DOHH2 (cell line): ENCODE results near the gene PCYOX1L.
A peak's percentile ranks its signal among the peaks of the same experiment; 100 is the strongest.

ENCODE experiments used
- H3F3A ChIP-seq: fragments of 200-600 bp; sonication (generic), shearing (Covaris generic); 2 replicates; pipeline ENCODE4 v1.6.0; 2016; ENCODE audit warnings: antibody characterized with exemption, mild to moderate bottlenecking; ENCODE audit not compliant: control insufficient read depth, insufficient read depth
- H3K27ac ChIP-seq: fragments of 200-600 bp; sonication (generic); 2 replicates; pipeline ENCODE4 v1.5.1; 2014; ENCODE audit warnings: low read depth, mild to moderate bottlenecking, low read length, moderate library complexity
- H3K27me3 ChIP-seq: fragments of 200-600 bp; sonication (generic); 2 replicates; pipeline ENCODE4 v1.6.1; 2014; ENCODE audit warnings: mild to moderate bottlenecking, low read length, mixed read lengths; ENCODE audit not compliant: control insufficient read depth
- H3K36me3 ChIP-seq: fragments of 200-600 bp; sonication (generic); 2 replicates; pipeline ENCODE4 v1.6.1; 2014; ENCODE audit warnings: mild to moderate bottlenecking, low read length, moderate library complexity, mixed read lengths; ENCODE audit not compliant: control insufficient read depth
- H3K4me1 ChIP-seq: fragments of 200-600 bp; sonication (generic); 2 replicates; pipeline ENCODE4 v1.6.1; 2014; ENCODE audit warnings: mild to moderate bottlenecking, low read length, mixed read lengths; ENCODE audit not compliant: control insufficient read depth
- H3K4me2 ChIP-seq: fragments of 200-600 bp; sonication (generic); 2 replicates; pipeline ENCODE4 v1.6.0; 2014; ENCODE audit warnings: mild to moderate bottlenecking, low read length, moderate library complexity
- H3K4me3 ChIP-seq: fragments of 200-600 bp; sonication (generic); 2 replicates; pipeline ENCODE4 v1.5.1; 2014; ENCODE audit warnings: mild to moderate bottlenecking, low read length, mixed read lengths
- H3K79me2 ChIP-seq: fragments of 200-600 bp; sonication (generic); 2 replicates; pipeline ENCODE4 v1.6.1; 2014; ENCODE audit warnings: mild to moderate bottlenecking, low read length, mixed read lengths; ENCODE audit not compliant: control insufficient read depth
- H3K9me2 ChIP-seq: fragments of 200-600 bp; sonication (generic); replicated peaks from 2 replicates; pipeline ENCODE4 v1.6.1; 2014; ENCODE audit warnings: mild to moderate bottlenecking, low read length, mixed read lengths; ENCODE audit not compliant: control insufficient read depth
- H3K9me3 ChIP-seq: fragments of 200-600 bp; sonication (generic); 2 replicates; pipeline ENCODE4 v1.6.1; 2014; ENCODE audit warnings: antibody characterized with exemption, low read length, mixed read lengths; ENCODE audit not compliant: control insufficient read depth, insufficient read depth
- H4K20me1 ChIP-seq: fragments of 200-600 bp; sonication (generic); 2 replicates; pipeline ENCODE4 v1.6.0; 2014; ENCODE audit warnings: low read depth, mild to moderate bottlenecking, antibody characterized with exemption, low read length, moderate library complexity; ENCODE audit not compliant: control insufficient read depth, insufficient read depth
- EZH2phosphoT487 ChIP-seq: fragments of 200-600 bp; sonication (generic); IDR thresholded peaks from 2 replicates; pipeline ENCODE4 v1.6.1; 2017; ENCODE audit warnings: borderline replicate concordance, mild to moderate bottlenecking, antibody characterized with exemption, low read length, moderate library complexity, mixed read lengths
- TF ChIP-seq, protein P1 (sequence below): fragments of 200-600 bp; sonication (generic); IDR thresholded peaks from one replicate; pipeline ENCODE4 v1.5.1; 2014; ENCODE audit warnings: antibody characterized with exemption, mild to moderate bottlenecking, low read depth, low read length; ENCODE audit not compliant: poor library complexity, severe bottlenecking

Gene PCYOX1L

DNA sequence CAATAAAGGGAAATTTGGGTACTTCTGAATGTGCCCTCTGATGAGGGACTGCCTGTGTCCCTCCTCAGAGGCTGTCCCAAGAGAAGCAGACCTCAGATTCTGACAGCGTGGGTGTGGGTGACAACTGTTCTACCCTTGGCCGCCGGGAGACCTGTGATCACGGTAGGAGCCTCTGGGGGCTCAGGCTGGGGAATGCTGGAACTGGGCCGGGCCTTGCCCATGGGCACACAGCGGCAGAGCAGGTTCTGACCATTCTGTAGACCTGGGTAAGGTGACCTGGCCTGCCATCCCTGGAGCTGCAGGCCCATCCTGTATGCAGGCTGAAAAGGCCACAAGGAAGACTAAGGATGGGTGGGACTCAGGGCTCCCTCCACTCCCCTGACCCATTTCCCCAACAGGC, 42.1 kb upstream of the PCYOX1L start:
- no peak overlapping the region for H3K4me2 ChIP-seq
- H3K36me3 ChIP-seq = no peaks in the 10 kb centered on the region
- H3K9me3 ChIP-seq = no peaks in the 10 kb centered on the region
- H3F3A ChIP-seq = no peaks in the 10 kb centered on the region
- H3K27ac ChIP-seq = no peak overlapping the region
- H3K79me2 ChIP-seq = no peaks in the 10 kb centered on the region
- no peaks in the 10 kb centered on the region for H3K4me1 ChIP-seq
- TF ChIP-seq EZH2phosphoT487 = no peak
- TF ChIP-seq, protein P1, sequence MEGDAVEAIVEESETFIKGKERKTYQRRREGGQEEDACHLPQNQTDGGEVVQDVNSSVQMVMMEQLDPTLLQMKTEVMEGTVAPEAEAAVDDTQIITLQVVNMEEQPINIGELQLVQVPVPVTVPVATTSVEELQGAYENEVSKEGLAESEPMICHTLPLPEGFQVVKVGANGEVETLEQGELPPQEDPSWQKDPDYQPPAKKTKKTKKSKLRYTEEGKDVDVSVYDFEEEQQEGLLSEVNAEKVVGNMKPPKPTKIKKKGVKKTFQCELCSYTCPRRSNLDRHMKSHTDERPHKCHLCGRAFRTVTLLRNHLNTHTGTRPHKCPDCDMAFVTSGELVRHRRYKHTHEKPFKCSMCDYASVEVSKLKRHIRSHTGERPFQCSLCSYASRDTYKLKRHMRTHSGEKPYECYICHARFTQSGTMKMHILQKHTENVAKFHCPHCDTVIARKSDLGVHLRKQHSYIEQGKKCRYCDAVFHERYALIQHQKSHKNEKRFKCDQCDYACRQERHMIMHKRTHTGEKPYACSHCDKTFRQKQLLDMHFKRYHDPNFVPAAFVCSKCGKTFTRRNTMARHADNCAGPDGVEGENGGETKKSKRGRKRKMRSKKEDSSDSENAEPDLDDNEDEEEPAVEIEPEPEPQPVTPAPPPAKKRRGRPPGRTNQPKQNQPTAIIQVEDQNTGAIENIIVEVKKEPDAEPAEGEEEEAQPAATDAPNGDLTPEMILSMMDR = no peak
- H3K4me3 ChIP-seq = no peak overlapping the region
- no peaks in the 10 kb centered on the region for H3K9me2 ChIP-seq
- H4K20me1 ChIP-seq = no peaks in the 10 kb centered on the region
- no peaks in the 10 kb centered on the region; the same call in 1 of the 2 replicates for H3K27me3 ChIP-seq

DNA sequence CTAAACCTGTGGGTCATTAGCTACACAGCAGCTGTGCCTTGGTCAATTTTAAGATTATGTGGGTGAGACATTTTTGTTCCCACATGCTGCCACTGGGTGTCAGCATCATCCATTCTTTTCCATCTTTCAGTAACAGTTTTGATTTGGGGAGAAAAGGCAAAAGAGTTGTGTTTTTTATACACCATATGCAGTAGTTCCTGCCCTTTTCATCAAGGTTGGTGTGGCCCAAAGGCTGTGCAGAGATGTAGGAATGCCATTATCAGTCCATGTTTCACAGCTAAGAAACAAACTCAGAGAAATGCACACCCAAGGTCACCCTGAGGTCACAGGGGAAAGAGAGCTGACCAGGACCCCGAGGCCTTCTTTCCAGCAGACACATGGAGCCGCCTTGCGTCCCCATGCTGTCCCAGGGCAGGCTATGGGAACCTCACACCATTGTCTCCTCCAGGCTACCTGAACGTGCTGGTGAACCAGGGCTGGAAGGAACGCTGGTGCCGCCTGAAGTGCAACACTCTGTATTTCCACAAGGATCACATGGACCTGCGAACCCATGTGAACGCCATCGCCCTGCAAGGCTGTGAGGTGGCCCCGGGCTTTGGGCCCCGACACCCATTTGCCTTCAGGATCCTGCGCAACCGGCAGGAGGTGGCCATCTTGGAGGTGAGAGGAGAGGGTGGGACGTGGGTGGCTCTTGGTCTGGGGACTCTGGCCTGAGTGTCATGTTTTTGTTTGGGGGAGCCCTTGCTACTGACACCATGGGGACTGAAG, 40.4 kb upstream of the PCYOX1L start:
- no peaks in the 10 kb centered on the region for H3K9me3 ChIP-seq
- H3K4me3 ChIP-seq = no peak overlapping the region
- H3K79me2 ChIP-seq = no peaks in the 10 kb centered on the region
- H3K4me2 ChIP-seq = no peak overlapping the region
- H3K4me1 ChIP-seq = no peaks in the 10 kb centered on the region
- no peaks in the 10 kb centered on the region for H3F3A ChIP-seq
- no peaks in the 10 kb centered on the region for H3K9me2 ChIP-seq
- TF ChIP-seq, protein P1 = peak; percentile 73
- no peak for TF ChIP-seq EZH2phosphoT487
- H3K27me3 ChIP-seq = no peaks in the 10 kb centered on the region; the same call in 1 of the 2 replicates
- H3K36me3 ChIP-seq = no peaks in the 10 kb centered on the region
- H4K20me1 ChIP-seq = no peaks in the 10 kb centered on the region
- H3K27ac ChIP-seq = no peak overlapping the region

DNA sequence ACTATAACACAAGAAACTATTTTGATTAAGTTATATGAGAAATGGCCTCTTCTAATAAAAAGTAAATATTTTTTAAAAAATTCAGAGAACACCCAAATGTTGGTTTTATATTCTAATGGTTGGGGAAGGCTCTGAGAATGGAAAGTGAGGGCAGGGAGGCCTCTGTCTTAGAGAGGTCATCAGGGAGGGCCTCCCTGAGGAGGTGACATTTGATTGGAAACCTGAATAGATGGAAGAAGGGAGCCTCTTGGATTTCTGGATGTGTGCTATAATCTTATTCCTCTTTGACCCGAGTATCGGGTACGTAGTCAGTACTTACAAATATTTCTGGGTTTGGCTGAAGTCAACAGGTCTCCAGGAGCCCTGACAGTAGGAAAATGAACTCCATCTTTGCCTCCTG, 38.7 kb upstream of the PCYOX1L start:
- H3K4me1 ChIP-seq = no peaks in the 10 kb centered on the region
- no peak overlapping the region for H3K27ac ChIP-seq
- H3K36me3 ChIP-seq = no peaks in the 10 kb centered on the region
- TF ChIP-seq, protein P1 = no peak
- TF ChIP-seq EZH2phosphoT487 = no peak
- H3K4me2 ChIP-seq = no peak overlapping the region
- no peaks in the 10 kb centered on the region for H3K79me2 ChIP-seq
- no peak overlapping the region for H3K4me3 ChIP-seq
- H3K9me3 ChIP-seq = no peaks in the 10 kb centered on the region
- no peaks in the 10 kb centered on the region; the same call in 1 of the 2 replicates for H3K27me3 ChIP-seq
- H3F3A ChIP-seq = no peaks in the 10 kb centered on the region
- H3K9me2 ChIP-seq = no peaks in the 10 kb centered on the region
- H4K20me1 ChIP-seq = no peaks in the 10 kb centered on the region
